Measurements from ENCODE around the gene ALDH9A1.
"Not testable (repeated sequence)": the region's sequence is repeated elsewhere in the genome, so short reads cannot be mapped to it uniquely, and the experiment has no call there.

Gene ALDH9A1

DNA sequence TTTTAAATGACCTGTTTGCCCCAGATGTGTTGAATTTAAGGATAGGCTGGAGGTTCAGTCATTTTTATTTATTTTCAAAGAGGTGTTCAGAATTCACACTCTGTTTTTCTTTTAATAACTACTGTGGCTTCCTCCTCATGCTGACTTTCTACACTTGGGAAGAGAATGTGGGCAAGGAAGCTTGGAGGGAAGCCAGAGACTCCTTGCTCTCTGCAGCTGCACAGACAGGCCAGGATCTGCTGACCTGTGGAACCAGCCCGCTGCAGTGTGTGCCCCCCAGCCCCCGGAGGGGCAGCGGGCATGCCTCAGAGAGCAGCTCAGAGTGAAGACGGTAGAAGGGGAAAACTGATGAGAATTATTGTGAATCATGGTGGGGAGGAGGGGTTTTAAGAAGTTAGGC, 50.4 kb downstream of the ALDH9A1 start:
- no peak for DNase-seq (ENCODE audit: extremely low read depth in 1 of 2, low read depth in 1 of 2)

DNA sequence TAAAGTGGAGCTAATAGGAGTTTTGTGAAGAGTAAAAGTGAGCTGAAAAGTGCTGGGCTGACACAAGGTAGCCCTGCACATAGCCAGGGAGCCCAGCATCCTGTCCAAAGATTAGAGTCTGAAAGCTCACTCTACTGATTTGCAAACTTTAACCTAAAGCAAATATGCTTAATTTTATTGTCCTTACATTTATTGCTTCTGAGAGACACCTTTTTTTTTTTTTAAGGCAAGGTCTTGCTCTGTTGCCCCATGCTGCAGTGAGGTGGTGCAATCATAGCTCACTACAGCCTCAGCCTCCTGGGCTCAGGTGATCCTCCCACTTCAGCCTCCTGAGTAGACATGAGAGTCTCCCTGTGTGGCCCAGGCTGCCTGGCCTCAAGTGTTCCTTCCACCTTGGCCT, 50.8 kb downstream of the ALDH9A1 start:
- no peak for DNase-seq (ENCODE audit: extremely low read depth in 1 of 2, low read depth in 1 of 2)

DNA sequence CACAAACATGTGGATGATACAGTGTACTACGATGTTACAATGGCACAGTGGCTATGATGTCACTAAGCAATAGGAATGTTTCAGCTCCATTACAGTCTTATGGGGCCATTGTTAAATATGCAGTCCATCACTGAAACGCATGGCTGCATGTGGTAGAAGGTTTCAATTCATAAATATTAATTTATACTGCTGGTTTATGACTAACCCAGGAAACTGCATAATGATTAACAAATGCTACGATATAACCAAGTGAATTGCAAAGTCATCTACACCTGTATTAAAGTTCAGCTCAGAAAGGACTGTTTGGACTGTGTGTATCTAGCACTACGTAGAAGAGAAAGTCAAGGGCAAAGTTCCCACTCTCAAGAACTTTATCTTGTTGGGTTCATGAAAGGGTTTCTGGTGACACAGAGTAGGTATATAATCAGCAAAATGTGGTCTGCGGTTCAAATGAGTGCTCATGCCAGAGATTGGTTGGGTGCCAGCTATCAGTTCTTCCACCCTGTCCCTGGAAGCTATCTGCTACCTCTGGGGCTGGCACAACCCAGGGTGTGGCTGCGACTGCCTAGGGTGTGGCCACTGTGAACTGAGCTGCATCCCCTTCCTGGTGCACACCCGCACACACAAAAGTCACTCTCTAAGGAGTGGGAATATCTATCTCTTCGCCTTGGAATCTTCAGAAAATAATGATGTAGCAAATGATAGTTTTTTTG, 52.6 kb downstream of the ALDH9A1 start:
- peak in 1 of 2 donors; percentile 1 for DNase-seq (ENCODE audit: extremely low read depth in 1 of 2, low read depth in 1 of 2)

DNA sequence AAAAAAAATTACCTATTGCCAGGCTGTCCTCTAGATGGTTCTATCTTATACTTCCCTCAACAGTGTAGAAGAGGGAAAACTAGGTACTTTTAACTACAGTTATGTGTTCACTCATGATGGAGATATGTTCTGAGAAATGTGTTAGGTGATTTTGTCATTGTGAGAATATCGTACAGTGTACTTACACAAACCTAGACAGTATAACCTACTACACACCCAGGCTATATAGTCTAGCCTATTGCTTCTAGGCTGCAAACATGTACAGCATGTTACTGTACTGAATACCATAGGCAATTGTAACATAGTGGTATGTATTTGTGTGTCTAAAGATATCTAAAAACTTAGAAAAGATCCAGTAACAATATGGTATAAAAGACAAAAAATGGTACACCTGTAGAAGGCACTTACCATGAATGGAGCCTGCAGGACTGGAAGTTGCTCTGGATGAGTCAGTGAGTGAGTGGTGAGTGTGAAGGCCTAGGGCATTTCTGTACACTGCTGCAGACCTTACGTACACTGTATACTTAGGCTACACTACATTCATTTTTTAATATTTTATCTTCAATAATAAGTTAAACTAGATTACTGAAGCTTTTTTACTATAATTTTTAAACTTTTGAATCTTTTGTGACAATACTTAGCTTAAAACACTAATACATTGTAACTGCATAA, 54.2 kb downstream of the ALDH9A1 start:
- no peak for DNase-seq (ENCODE audit: extremely low read depth in 1 of 2, low read depth in 1 of 2)

DNA sequence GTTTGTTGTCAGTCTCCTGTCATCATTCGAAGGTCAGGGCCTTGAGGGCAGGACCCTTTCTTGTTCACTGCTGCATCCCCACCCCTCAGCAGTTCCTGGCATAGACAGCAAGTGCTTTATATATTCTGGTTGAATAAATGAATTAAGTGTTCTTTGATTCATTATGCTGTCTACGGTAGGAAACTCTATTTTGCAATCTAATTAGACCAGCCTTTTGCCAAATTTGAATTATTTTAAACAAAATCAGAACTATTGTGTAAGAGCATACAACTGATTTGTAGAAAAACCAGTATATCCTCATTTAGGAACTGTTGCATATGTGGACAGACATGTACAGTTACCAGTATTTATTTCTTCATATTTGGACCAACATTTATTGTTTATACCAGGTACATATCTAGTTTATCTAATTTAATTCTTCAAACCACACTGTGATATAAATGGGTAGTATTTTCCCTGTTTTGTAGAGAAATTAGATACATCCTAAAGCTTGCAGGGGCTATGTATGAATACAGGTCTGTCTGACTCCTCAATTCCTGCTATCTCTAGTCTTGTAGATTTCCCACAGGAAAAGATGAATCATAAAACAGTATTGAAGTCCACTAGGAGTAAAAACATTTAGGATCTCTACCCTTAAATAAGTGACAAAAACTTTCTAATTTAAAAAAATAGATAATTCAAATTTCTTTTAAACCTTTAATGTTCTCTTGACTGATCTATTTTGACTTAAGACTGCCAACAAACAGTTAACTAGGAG, 57.0 kb downstream of the ALDH9A1 start:
- no peak for DNase-seq (ENCODE audit: extremely low read depth in 1 of 2, low read depth in 1 of 2)

DNA sequence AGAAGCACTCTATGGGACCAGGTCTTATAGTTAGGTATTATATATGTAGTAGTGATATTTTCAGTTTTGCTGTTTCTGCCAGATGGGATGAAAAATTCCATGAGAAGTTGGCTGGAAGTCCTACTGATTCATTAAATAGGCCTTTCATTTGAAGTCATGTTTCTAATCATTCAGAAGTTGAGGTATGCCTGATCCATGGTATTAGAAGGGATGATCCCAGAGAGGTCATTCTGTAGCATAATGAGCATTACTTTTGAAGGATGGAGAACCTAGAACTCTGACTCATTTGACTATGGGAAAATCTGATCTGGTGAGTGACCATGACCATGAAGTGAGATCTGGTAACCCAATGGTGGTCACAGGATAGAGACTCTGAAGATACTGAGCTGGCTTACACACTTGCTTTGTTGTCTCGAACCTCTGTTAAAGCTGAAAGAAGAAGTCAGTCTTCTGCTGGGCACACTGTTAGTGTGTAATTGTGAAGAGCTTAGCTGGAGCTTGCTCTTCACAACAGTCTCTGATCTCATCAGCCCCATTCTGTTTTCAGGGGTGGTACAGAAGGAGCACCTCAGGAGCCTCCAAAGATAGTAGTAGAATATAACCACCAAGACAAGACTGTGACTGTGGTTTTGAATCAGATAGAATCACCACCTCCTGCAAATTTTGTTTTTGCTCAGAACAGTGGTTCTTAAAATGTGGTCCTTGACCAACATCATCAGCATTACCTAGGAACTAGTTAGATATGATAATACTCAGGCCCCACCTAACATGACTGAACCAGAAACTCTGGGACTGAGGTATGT, 58.3 kb downstream of the ALDH9A1 start:
- DNase-seq (ENCODE audit: extremely low read depth in 1 of 2, low read depth in 1 of 2) = no peak

DNA sequence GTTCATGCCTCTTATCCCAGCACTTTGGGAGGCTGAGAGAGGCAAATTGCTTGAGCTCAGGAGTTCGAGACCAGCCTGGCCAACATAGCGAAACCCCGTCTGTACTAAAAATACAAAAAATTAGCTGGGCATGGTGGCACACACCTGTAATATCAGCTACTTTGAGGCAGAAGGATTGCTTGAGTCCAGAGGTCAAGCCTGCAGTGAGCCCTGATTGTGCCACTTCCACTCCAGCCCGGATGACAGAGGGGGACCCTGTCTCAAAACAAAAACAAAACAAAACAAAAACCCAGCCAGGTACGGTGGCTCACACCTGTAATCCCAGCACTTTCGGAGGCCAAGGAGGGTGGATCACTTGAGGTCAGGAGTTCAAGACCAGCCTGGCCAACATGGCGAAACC, 60.2 kb downstream of the ALDH9A1 start:
- DNase-seq (ENCODE audit: extremely low read depth in 1 of 2, low read depth in 1 of 2) = not testable (repeated sequence)

DNA sequence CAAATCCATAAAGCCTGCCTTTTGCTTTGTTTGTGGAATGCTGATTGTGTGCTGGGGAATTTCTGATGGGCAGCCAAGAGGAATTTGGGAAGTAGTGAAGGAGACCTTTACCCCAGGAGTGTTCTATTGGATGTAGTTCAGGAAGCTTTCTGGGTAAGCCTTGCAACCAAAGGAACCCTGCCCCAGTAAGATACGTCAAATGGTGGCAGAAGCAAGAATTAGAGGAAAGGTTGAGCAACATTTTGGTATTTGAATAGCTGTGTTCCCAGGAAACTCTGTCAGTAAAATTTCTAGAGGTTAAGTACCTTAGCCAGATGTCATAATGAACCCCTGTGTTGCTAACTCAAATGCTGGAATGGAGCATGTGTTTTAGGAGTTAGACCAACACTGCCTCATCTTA, 60.9 kb downstream of the ALDH9A1 start:
- no peak for DNase-seq (ENCODE audit: extremely low read depth in 1 of 2, low read depth in 1 of 2)

DNA sequence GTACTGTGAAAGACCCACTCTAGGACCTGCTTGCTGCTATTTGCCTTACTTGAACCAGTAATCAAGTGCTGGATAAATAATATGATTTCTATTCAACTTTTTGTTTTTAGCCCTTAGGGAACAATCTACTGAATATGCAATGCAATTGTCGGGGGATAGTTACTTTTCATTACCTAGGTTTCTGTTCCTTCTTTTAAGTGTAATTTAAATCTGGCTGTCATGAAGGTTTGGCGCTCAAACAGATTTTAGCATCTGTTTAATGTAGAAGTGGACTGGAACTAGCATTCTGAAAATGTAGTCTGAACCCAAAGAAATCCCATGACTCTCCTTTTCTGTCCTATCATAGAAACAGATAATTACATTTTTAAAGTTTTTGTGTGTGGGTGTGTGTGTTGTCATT, 62.5 kb downstream of the ALDH9A1 start:
- DNase-seq (ENCODE audit: extremely low read depth in 1 of 2, low read depth in 1 of 2) = no peak

DNA sequence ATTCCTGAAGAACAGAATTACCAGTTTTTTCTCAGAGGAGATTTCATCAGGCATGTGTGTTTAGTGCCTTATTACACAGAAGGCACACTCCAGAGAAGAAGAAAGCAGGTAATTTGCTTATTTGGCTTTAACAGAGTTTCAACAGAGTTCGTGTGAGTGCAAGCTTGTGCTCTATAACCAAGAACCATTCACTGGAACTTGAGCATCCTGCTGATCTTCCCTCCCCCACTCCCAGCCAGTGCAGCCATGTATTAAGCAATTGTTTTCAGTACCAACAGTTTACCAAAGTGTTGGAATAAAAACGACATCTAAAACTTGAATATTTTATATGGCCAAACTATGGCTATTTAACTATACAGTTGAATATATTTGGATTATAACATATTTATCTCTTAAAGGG, 63.0 kb downstream of the ALDH9A1 start:
- no peak for DNase-seq (ENCODE audit: extremely low read depth in 1 of 2, low read depth in 1 of 2)

DNA sequence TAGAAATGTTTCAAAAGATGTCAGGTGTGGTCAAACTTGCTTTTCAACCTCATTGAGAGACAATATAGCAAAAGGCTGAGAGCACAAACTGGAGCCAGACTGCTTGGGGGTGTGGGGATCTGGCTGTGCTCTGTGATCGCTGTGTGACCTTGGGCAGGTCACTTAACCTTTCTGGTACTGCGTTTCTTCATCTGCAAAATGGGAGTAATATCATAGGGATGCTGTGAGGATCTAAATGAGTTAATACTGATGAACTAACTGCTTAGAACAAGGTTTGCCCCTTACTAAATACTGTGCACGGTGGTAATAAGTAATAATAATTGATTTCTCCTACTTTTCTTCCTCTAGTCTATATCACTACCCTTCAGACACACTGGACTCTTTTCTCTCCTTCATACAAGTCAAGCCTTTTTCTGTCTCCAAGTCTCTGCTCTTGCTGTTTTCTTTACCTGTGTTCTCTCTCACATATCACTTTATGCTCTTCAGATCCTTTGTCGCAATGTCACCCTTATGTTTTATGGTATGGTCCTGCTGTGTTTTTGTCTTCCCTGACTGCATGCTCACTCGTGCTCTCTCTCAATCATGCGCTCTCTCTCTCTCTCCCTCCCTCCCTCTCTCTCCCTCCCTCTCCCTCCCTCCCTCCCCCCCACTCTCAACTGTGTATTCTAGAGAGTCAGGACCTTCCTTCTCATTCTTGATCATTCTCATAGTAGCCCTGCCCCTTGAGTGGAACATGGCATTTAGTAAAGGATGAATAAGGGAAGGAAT, 64.0 kb downstream of the ALDH9A1 start:
- no peak for DNase-seq (ENCODE audit: extremely low read depth in 1 of 2, low read depth in 1 of 2)

DNA sequence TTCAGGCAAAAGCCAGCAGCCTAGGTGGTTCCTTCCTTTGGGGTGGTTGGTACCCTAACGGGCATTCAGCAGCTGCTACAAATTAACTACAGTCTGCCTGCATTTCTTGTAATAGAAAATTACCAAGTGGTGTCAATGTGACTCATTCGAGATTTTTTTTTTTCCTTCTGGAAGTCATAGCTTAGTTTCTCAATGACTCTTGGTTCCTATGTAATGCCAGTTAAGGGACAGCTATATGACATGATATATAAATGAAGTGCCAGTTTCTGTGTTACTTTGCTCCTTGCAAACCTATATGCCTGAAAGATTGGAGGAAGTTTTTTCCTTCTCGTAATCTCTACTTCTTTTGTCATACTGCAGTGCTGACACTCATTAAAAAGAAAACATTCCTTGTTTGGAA, 64.7 kb downstream of the ALDH9A1 start:
- DNase-seq (ENCODE audit: extremely low read depth in 1 of 2, low read depth in 1 of 2) = no peak

DNA sequence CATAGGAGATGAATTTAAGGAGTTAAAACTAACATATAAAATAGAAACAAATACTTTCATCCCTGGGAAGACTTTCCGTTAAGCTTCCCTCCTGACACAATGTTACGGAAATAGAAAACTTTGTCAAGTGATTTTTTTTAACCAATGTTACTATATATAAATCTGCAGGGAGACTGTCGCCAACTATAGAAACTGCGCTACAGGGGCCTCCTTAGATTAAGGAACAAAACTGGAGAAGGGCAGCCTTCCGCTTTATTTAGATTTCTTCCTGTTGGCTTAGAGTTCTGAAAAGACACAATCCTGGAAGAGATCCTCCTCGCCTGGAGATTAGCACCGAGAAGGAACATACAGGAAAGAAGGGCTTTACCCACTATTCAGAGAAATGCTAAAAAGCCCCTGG, 65.9 kb downstream of the ALDH9A1 start:
- DNase-seq (ENCODE audit: extremely low read depth in 1 of 2, low read depth in 1 of 2) = no peak

DNA sequence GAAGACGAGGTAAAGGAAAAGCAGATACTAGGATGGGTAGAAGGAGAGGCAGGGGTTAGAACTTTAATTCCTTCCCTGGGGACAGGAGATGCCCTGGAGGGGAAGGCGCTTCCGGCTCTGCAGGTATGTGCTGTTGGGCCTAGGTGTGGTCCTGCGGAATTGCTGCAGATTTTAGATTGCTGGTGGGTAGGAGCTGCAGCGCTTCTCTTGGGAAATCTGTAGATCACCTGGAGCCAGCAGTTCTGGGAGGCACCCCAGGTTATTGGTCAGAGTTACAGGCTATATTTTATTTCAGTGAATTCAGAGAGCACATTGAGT, 66.3 kb downstream of the ALDH9A1 start:
- no peak for DNase-seq (ENCODE audit: extremely low read depth in 1 of 2, low read depth in 1 of 2)

DNA sequence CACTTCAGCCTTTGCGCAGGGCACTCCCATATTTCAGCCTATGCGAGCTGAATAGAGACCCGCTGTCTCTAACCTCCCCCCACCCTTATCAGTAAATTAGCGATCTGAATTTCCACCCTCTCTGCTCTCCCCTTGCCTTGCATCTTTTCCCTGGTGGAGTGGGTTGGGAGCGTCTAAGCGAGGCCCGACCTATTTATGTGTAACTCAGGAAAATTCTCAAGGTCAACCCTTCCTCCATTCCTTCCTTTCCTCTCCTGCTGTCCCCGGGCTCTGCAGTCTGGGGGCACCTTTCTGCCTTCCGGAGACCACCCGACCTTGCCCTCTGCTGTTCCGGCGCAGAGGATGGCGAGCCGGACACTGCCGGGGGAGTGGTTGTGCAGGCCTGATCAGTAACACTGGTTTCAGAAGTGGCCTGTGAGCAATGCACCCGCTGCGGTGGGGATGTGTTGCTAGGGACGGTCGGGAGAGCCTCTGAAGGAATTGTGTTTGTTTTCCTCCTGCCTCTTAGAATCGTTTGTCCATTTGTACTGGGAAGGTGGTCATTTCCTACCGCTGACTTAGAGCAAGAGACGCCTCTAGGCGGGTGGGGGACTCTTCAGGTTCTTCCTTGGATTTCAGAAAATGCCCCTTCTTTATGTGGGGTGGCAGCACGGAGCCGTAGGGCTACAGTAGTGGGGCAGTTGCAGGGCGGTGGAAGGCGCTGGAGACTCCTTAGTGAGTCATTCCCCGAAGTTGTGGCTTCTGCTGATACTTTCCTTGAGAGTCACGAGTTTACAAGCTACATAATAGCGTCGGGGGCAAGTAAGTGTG, 66.8 kb downstream of the ALDH9A1 start:
- peak in 1 of 2 donors; percentile 6 for DNase-seq (ENCODE audit: extremely low read depth in 1 of 2, low read depth in 1 of 2)

DNA sequence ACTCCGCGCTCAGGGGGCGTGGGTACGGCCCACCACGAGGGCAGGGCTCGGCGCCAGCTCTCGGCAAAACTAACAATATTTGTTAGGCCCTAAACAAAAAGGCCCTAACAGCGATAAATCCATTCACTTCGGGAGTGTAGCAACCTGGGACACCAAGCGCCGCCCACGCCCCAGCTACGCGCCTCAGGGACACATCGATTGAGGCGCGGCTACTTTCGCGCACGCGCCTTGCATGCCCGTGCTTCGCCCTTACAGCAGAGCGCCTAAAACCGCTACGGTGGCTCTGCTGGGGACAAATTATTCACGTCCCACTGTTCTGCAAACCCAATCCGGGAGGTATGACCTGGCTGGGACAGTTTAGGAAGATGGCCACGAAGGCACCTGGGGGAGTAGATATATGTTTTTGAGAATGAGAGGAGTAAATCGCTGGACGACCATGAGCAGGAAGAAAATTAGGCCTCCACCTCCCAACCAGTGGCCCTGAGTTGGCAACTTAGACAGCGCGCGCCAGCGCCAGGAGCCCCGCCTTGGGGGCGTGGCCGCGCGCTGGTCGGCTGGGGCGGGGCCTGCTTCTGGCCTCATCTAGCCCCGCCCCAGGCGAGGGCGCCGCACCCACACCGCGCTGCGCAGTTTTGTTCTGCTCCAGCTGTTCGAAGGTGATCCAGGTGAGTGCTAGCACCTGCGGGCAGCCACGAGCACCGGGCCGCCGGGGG, 67.6 kb downstream of the ALDH9A1 start, which contains the start of gene MGST3:
Gene MGST3 (plus strand): TSS at position 606 of the 713 bp plus-strand sequence. CDS start 18,614 bp downstream, outside the sequence.
- peak; percentile 84 to 87 for DNase-seq (ENCODE audit: extremely low read depth in 1 of 2, low read depth in 1 of 2)

DNA sequence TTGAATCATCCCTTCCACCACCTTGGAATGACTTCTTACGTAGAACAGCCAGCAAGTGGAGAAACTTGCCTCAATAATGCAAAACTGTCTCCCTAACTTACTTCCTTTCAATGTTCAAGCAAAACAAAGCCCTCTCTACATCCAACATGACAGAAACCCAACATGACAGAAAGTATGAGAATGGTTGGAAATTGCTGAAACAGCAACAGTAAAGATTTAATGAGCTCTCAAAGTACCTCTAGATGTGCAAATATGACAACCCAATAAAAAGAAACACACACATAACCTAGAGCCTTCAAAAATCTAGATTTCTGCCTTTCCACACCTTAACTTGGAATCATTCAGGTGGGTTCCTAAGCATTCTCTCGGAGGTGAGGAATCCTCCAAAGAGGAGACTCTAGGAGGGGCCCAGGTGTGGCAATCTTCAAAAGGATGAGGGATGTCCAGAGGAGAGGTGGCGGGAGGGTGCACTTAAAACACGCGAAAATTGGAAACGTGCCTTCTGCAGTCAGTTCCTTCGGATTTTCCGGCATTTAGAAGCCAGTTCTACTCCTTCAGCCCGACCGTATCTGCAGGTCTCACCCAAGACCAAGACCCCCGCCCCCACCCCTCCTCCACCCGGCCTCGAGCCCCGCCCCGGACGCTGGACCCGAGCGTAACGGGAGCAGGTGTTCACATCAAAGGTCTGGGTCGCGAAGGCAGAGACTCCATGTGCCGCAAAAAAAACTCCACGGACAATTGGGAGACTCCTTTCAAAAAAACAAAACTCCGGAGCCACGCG, 68.3 kb downstream of the ALDH9A1 start:
- DNase-seq (ENCODE audit: extremely low read depth in 1 of 2, low read depth in 1 of 2) = no peak

DNA sequence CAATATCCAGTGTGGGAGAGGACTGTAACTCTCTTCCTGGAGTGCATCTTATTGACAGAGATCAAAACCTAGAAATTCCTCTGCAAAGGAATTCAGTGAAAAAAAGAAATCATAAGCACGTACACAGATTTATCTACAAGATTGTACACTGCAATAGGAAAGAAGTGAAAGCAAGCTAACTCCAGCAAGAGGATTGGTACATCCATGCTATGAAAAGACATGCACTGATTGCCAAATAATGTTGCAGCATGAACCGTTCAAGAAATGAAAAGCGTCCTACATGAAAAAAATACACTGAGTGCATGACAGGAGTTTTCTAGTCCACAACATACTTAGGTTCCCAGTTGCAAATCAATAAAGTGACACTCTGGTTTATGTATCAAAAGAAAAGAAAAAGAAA, 69.2 kb downstream of the ALDH9A1 start:
- no peak for DNase-seq (ENCODE audit: extremely low read depth in 1 of 2, low read depth in 1 of 2)
